PC-9 (cell line): Measurements from ENCODE around the gene BAX. TPM values are rescaled to one million over a fixed set of nuclear protein-coding genes. Genes with fewer than 3 reads are reported as not detected.

Source experiments
- BruUV-seq: library from RNA; stranded (reverse); fragments of 400-500 nt; replicated peaks from 2 replicates; lab custom pipeline; 2021; lab: Mats Ljungman, UMichigan
- CTCF ChIA-PET: fragments of 300-600 bp; sonication (Branson Sonifier 250); formaldehyde crosslinking; loops from one replicate; lab custom pipeline; 2022; ENCODE audit warnings: antibody characterized with exemption; lab: Charles Lee
- POLR2A ChIA-PET: fragments of 300-600 bp; sonication (Branson Sonifier 250); formaldehyde crosslinking; loops from one replicate; lab custom pipeline; 2022; ENCODE audit warnings: antibody characterized with exemption; ENCODE audit not compliant: unreplicated experiment; lab: Charles Lee
- DNase-seq, 2 experiments: peaks; one replicate each; pipeline versions ENCODE4 v3.0.0 to v3.0.0-alpha.2; 2015 to 2022; ENCODE audit warnings: mixed read lengths in 1 of 2
- H2AFZ ChIP-seq: fragments of 200-600 bp; sonication (generic); 2 replicates; pipeline ENCODE4 v1.8.1; 2017; ENCODE audit warnings: antibody characterized with exemption
- H3F3A ChIP-seq: fragments of 200-600 bp; sonication (generic); 2 replicates; pipeline ENCODE4 v1.8.1; 2017; ENCODE audit warnings: antibody characterized with exemption, mild to moderate bottlenecking, low read depth; ENCODE audit not compliant: insufficient read depth
- H3K27ac ChIP-seq: fragments of 200-600 bp; sonication (generic); 2 replicates; pipeline ENCODE4 v1.6.1; 2016; ENCODE audit warnings: mixed run types
- H3K27me3 ChIP-seq: fragments of 200-600 bp; sonication (generic); 2 replicates; pipeline ENCODE4 v1.6.1; 2016; ENCODE audit warnings: low read depth, mixed run types; ENCODE audit not compliant: insufficient read depth
- H3K36me3 ChIP-seq: fragments of 200-600 bp; sonication (generic); 2 replicates; pipeline ENCODE4 v1.6.1; 2016; ENCODE audit warnings: low read depth, mixed run types
- H3K4me1 ChIP-seq: fragments of 200-600 bp; sonication (generic); replicated peaks from 2 replicates; pipeline ENCODE4 v1.6.1; 2016; ENCODE audit warnings: mixed run types; ENCODE audit not compliant: insufficient read depth
- H3K4me2 ChIP-seq: fragments of 200-600 bp; sonication (generic); 2 replicates; pipeline ENCODE4 v1.6.1; 2017; ENCODE audit warnings: mixed run types
- H3K4me3 ChIP-seq: fragments of 200-600 bp; sonication (generic); 2 replicates; pipeline ENCODE4 v1.6.1; 2016; ENCODE audit warnings: mixed run types
- H3K79me2 ChIP-seq: fragments of 200-600 bp; sonication (generic); 2 replicates; pipeline ENCODE4 v1.6.1; 2017; ENCODE audit warnings: low read depth, mixed run types
- H3K9me2 ChIP-seq: fragments of 200-600 bp; sonication (generic); 2 replicates; pipeline ENCODE4 v1.8.1; 2017; ENCODE audit warnings: mild to moderate bottlenecking; ENCODE audit not compliant: insufficient read depth
- H3K9me3 ChIP-seq: fragments of 200-600 bp; sonication (generic); 2 replicates; pipeline ENCODE4 v1.8.1; 2016; ENCODE audit warnings: low read depth; ENCODE audit not compliant: insufficient read depth
- H4K20me1 ChIP-seq: fragments of 200-600 bp; sonication (generic); 2 replicates; pipeline ENCODE4 v1.8.1; 2017; ENCODE audit not compliant: insufficient read depth
- EZH2 ChIP-seq: fragments of 200-600 bp; sonication (generic); IDR thresholded peaks from 2 replicates; pipeline ENCODE4 v1.8.0; 2017; ENCODE audit warnings: antibody characterized with exemption, low read depth
- intact Hi-C: fragments of 100-400 bp; cut with micrococcal nuclease; formaldehyde crosslinking; loops from one replicate; pipeline ENCODE4 v1.10.0; 2022; ENCODE audit not compliant: unreplicated experiment
- total RNA-seq: library from RNA; stranded (reverse); gene quantifications from 2 replicates; pipeline ENCODE4 v1.2.3, GENCODE V29; 2021
- TF ChIP-seq, protein P1 (sequence below): fragments of 200-600 bp; sonication (generic); conservative IDR thresholded peaks from 2 replicates; pipeline ENCODE4 v1.6.1; 2017; ENCODE audit warnings: mixed run types, antibody characterized with exemption, mild to moderate bottlenecking, moderate library complexity

Gene BAX
- total RNA-seq, 1 experiment from 2014 or later: 140 TPM

DNA sequence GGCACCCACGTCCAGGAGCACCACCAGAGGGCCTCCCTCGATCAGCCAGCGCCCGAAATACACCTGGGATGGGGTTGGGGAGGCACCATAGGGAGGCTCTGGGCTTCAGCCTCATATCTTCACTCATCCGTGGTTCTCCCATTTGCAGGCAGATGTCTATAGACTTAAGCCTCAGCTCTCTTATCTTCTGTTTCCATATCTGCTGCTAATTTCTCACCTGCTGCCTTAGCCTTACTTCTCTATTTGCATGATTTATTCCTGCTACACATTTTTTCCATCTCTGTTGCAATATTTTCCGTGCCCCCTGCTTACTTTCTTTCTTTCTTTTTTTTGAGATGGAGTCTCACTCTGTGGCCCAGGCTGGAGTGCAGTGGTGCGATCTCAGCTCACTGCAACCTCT, 32.6 kb downstream of the BAX start:
- Histone ChIP-seq H3K4me1 (peaks cover 7% of the 10 kb centered on the region; the same call in 1 of the 2 replicates), H3K4me3 (no peak overlapping the region), H4K20me1 (no peaks in the 10 kb centered on the region; the same call in 1 of the 2 replicates), H3K27ac (no peak overlapping the region), H3K79me2 (peaks cover 23% of the 10 kb centered on the region), H2AFZ (no peak overlapping the region), H3K4me2 (no peak overlapping the region), H3K36me3 (peaks cover 7% of the 10 kb centered on the region; the same call in 1 of the 2 replicates), H3F3A (peaks cover 9% of the 10 kb centered on the region), H3K9me3 (no peaks in the 10 kb centered on the region), H3K9me2 (no peaks in the 10 kb centered on the region), H3K27me3 (no peaks in the 10 kb centered on the region)
- POLR2A ChIA-PET: interaction anchor here (0.7 kb wide), 1 partner anchor 68 kb away, joined by 4 read pairs; no protein-coding TSS in a partner anchor
- no peak for DNase-seq
- TF ChIP-seq, protein P1, sequence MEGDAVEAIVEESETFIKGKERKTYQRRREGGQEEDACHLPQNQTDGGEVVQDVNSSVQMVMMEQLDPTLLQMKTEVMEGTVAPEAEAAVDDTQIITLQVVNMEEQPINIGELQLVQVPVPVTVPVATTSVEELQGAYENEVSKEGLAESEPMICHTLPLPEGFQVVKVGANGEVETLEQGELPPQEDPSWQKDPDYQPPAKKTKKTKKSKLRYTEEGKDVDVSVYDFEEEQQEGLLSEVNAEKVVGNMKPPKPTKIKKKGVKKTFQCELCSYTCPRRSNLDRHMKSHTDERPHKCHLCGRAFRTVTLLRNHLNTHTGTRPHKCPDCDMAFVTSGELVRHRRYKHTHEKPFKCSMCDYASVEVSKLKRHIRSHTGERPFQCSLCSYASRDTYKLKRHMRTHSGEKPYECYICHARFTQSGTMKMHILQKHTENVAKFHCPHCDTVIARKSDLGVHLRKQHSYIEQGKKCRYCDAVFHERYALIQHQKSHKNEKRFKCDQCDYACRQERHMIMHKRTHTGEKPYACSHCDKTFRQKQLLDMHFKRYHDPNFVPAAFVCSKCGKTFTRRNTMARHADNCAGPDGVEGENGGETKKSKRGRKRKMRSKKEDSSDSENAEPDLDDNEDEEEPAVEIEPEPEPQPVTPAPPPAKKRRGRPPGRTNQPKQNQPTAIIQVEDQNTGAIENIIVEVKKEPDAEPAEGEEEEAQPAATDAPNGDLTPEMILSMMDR: no peak
- no peak for TF ChIP-seq EZH2
- no TSS peak for BruUV-seq
- CTCF ChIA-PET: no interaction called here
- intact Hi-C loops: no loop called here

DNA sequence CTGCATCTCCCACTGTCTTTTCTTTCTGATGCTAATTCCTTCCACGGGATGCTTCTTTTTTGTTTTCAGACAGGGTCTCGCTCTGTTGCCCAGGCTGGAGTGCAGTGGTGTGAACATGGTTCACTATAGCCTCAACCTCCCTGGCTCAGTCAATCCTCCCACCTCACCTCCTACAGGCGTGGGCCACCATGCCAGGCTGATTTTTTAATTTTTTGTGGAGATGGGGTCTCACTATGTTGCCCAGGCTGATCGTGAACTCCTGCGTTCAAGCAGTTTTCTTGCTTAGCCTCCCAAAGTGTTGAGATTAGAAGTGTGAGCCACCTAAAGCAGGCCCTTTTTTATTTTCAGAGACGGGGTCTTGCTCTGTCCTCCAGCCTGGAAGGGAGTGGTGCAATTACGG, 33.6 kb downstream of the BAX start:
- peaks cover 7% of the 10 kb centered on the region; the same call in 1 of the 2 replicates for H3K36me3 ChIP-seq
- no peak overlapping the region for H3K4me3 ChIP-seq
- no peaks in the 10 kb centered on the region for H3K27me3 ChIP-seq
- no peaks in the 10 kb centered on the region; the same call in 1 of the 2 replicates for H4K20me1 ChIP-seq
- no peak overlapping the region for H3K27ac ChIP-seq
- CTCF ChIA-PET: no interaction called here
- TF ChIP-seq, protein P1: no peak
- TF ChIP-seq EZH2: no peak
- no peak overlapping the region for H2AFZ ChIP-seq
- peaks cover 7% of the 10 kb centered on the region; the same call in 1 of the 2 replicates for H3K4me1 ChIP-seq
- no peak overlapping the region for H3K4me2 ChIP-seq
- no TSS peak for BruUV-seq
- H3K9me3 ChIP-seq: no peaks in the 10 kb centered on the region
- DNase-seq: no peak
- H3K79me2 ChIP-seq: peaks cover 29% of the 10 kb centered on the region
- intact Hi-C loops: no loop called here
- POLR2A ChIA-PET: interaction anchor here (0.7 kb wide), 1 partner anchor 170 kb away, joined by 9 read pairs; no protein-coding TSS in a partner anchor
- H3K9me2 ChIP-seq: no peaks in the 10 kb centered on the region
- peaks cover 14% of the 10 kb centered on the region for H3F3A ChIP-seq

DNA sequence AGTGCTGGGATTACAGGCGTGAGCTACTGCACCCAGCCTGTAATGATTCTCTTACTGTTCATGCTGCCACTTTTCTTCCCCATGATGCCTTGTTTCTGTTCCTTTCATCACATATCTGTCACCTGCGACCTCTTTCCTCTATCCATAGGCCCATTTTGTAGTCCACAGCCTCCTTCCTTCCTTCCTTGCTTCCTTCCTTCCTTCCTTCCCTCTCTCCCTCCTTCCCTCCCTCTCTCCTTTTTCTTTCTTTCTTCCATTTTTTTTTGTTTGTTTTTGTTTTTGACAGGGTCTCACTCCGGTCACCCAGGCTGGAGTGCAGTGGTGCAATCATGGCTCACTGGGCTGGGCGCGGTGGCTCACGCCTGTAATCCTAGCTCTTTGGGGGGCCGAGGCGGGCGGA, 34.2 kb downstream of the BAX start:
- POLR2A ChIA-PET: no interaction called here
- Histone ChIP-seq H3K4me2 (no peak overlapping the region), H2AFZ (no peak overlapping the region), H3K36me3 (peaks cover 7% of the 10 kb centered on the region; the same call in 1 of the 2 replicates), H3K27me3 (no peaks in the 10 kb centered on the region), H3K4me1 (peaks cover 7% of the 10 kb centered on the region; the same call in 1 of the 2 replicates), H3K4me3 (no peak overlapping the region), H3K9me3 (no peaks in the 10 kb centered on the region), H4K20me1 (no peaks in the 10 kb centered on the region; the same call in 1 of the 2 replicates), H3K9me2 (no peaks in the 10 kb centered on the region), H3K27ac (no peak overlapping the region), H3F3A (peaks cover 14% of the 10 kb centered on the region), H3K79me2 (peaks cover 30% of the 10 kb centered on the region)
- TF ChIP-seq, protein P1: no peak
- no peak for TF ChIP-seq EZH2
- no peak for DNase-seq
- intact Hi-C loops: no loop called here
- no TSS peak for BruUV-seq
- CTCF ChIA-PET: no interaction called here
